WI38 (cell line): ENCODE data around the gene COQ3.

Experiments
- H3K4me3 ChIP-seq: 2 replicates; pipeline ENCODE4 v1.5.1; 2011; ENCODE audit warnings: low read depth, mild to moderate bottlenecking, control low read depth, low read length
- CTCF ChIP-seq: IDR thresholded peaks from 2 replicates; pipeline ENCODE4 v1.5.1; 2012; ENCODE audit warnings: low read depth, mild to moderate bottlenecking, control low read depth, low read length

The COQ3 gene

GRCh38 chr6:99334526-99335127, 59.4 kb downstream of the COQ3 start:
- TF ChIP-seq CTCF: peak; percentile 49

DNA sequence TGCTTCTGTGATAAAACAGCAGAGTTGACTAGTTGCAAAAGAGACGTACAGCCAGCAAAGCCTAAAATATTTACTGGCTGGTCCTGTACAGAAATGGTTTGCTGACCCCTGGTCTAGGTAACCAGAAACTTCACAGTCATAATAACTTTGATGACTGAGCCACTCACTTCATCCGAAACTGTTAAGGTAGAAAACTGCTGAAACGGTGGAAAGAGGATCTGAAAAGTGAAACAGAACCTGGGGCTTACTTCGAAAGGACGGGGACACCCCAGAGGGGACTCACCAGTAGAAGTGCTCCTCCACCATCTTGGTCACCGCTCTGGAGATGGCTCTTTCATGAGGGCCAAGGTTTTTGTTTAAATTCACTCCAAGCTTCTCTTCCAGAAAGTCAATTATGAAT, 60.9 kb downstream of the COQ3 start:
- no peak overlapping the region for H3K4me3 ChIP-seq
- no peak for TF ChIP-seq CTCF

More at GRCh38 chr6:99334526-99335127, 59.4 kb downstream of the COQ3 start:
- H3K4me3 ChIP-seq: no peak overlapping the region

DNA sequence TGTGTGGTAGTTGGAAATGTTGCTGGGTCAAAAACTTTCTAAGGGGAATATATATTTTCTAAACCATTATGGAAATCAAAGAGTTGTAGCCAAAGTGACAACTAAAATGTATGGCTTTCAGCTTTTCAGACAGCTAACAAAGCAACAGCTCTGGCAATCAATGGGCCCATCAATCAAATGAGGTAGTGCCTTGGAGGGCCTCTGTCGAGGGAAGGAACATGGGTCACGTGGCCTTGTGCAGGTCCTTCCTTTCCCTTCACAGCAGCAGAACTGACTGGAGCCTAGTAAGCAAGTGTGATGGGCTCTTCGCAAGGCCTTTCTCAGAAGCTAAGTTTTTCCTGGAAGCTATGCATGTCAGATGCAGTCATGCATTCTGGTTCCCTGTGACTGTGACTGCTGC, 62.5 kb downstream of the COQ3 start:
- TF ChIP-seq CTCF: no peak
- H3K4me3 ChIP-seq: no peak overlapping the region

- no peak overlapping the region for H3K4me3 ChIP-seq
- peak; percentile 75 for TF ChIP-seq CTCF
These were observed 63.8 kb downstream of the COQ3 start for GRCh38 chr6:99330159-99330558.

GRCh38 chr6:99324996-99325395, 69.0 kb downstream of the COQ3 start:
- no peak for TF ChIP-seq CTCF
- H3K4me3 ChIP-seq: no peak overlapping the region
